ENCODE results near the gene CLEC4F.

The CLEC4F gene

GRCh38 chr2:70808983-70809958 lies 11.1 kb downstream of the CLEC4F start:
- DNase-seq (ENCODE audit: extremely low read depth, low read depth), result no peak
- TF ChIP-seq CTCF (IDR thresholded peaks at IDR 0.05; ENCODE audit: low read depth, low read length), result no peak

GRCh38 chr2:70807828-70808118 lies 12.6 kb downstream of the CLEC4F start:
- no peak for TF ChIP-seq CTCF (IDR thresholded peaks at IDR 0.05; ENCODE audit: low read depth, low read length)
- DNase-seq (ENCODE audit: extremely low read depth, low read depth), result no peak

GRCh38 chr2:70807102-70807827 lies 13.1 kb downstream of the CLEC4F start:
- no peak for DNase-seq (ENCODE audit: extremely low read depth, low read depth)
- TF ChIP-seq CTCF (IDR thresholded peaks at IDR 0.05; ENCODE audit: low read depth, low read length), result no peak

- TF ChIP-seq CTCF (IDR thresholded peaks at IDR 0.05; ENCODE audit: low read depth, low read length), result no peak
Measured at GRCh38 chr2:70806620-70807019, 13.8 kb downstream of the CLEC4F start.

GRCh38 chr2:70806013-70806412 lies 14.4 kb downstream of the CLEC4F start:
- no peak for TF ChIP-seq CTCF (IDR thresholded peaks at IDR 0.05; ENCODE audit: low read depth, low read length)
- DNase-seq (ENCODE audit: extremely low read depth, low read depth), result no peak

More at GRCh38 chr2:70806620-70807019, 13.8 kb downstream of the CLEC4F start:
- DNase-seq (ENCODE audit: extremely low read depth, low read depth), result no peak

- no peak for TF ChIP-seq CTCF (IDR thresholded peaks at IDR 0.05; ENCODE audit: low read depth, low read length)
- no peak for DNase-seq (ENCODE audit: extremely low read depth, low read depth)
Measured at GRCh38 chr2:70801607-70802263, 18.7 kb downstream of the CLEC4F start.

Measured in AG09319 (cell line).